IMR-90 (cell line): Measurements from ENCODE around the gene IL17D. TPM values are rescaled to one million over a fixed set of nuclear protein-coding genes. Genes with fewer than 3 reads are reported as not detected.

Experiments
- MAFK ChIP-seq: IDR thresholded peaks from 2 replicates; pipeline ENCODE4 v1.6.1; 2012; ENCODE audit warnings: low read depth, low read length, improper control_type of control experiment
- RAD21 ChIP-seq: IDR thresholded peaks from 2 replicates; pipeline ENCODE4 v1.6.1; 2012; ENCODE audit warnings: low read length, improper control_type of control experiment
- RFX5 ChIP-seq: IDR thresholded peaks from 2 replicates; pipeline ENCODE4 v1.8.0; 2012; ENCODE audit warnings: low read depth, mild to moderate bottlenecking, low read length, moderate library complexity
- polyA plus RNA-seq, 3 experiments: library from polyadenylated mRNA; depleted of rRNA; stranded (reverse); fragments of >200 nt; gene quantifications; 2 replicates each; pipeline ENCODE4 v1.2.3, GENCODE V29; 2012; ENCODE audit warnings: low replicate concordance in 1 of 3
- total RNA-seq: library from RNA; depleted of rRNA; stranded (reverse); fragments of >200 nt; gene quantifications from 2 replicates; pipeline ENCODE4 v1.2.3, GENCODE V29; 2012
- TF ChIP-seq, protein P1 (sequence below): fragments of 150-350 bp; IDR thresholded peaks from 2 replicates; pipeline ENCODE4 v1.6.1; 2017; ENCODE audit warnings: mild to moderate bottlenecking, antibody characterized with exemption, low read length, low read depth
- TF ChIP-seq, protein P2 (sequence below): fragments of 150-350 bp; IDR thresholded peaks from 2 replicates; pipeline ENCODE4 v1.6.1; 2016; ENCODE audit warnings: low read depth, mild to moderate bottlenecking, low read length, moderate library complexity, borderline replicate concordance

IL17D gene
- total and polyA plus RNA-seq, 2 of the 4 experiments (the other 2 are of a cell fraction): 0.72 to 1.4 TPM

DNA sequence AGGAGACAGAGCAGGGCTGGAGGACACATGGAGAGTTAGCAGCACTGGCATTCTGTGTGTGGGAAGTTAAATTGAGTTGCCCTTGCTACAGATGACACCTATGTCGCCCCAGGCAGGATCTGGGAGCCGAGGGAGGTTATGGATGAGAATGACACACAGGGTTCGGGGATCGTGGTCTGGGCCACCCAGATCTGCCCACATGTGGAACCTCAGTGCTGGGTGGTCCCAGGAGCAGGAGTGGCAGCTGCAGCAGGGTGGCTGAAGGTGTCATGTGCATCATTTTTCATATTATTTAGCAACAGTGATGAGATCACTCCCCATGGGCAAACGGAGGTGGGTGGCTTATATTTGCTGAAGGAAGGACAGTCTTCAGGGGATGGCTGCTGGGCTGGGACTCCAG is 3.2 kb downstream of the IL17D start (continued):
- TF ChIP-seq, protein P1, sequence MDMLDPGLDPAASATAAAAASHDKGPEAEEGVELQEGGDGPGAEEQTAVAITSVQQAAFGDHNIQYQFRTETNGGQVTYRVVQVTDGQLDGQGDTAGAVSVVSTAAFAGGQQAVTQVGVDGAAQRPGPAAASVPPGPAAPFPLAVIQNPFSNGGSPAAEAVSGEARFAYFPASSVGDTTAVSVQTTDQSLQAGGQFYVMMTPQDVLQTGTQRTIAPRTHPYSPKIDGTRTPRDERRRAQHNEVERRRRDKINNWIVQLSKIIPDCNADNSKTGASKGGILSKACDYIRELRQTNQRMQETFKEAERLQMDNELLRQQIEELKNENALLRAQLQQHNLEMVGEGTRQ: no peak
- TF ChIP-seq RFX5: no peak
- TF ChIP-seq, protein P2, sequence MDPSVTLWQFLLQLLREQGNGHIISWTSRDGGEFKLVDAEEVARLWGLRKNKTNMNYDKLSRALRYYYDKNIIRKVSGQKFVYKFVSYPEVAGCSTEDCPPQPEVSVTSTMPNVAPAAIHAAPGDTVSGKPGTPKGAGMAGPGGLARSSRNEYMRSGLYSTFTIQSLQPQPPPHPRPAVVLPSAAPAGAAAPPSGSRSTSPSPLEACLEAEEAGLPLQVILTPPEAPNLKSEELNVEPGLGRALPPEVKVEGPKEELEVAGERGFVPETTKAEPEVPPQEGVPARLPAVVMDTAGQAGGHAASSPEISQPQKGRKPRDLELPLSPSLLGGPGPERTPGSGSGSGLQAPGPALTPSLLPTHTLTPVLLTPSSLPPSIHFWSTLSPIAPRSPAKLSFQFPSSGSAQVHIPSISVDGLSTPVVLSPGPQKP: no peak
- TF ChIP-seq RAD21: no peak
- no peak for TF ChIP-seq MAFK
